Stimulated activated CD4-positive, alpha-beta T cell treated with anti-CD3 and anti-CD28 coated beads, Interleukin-1b, Interleukin-23, amount 100 ng/mL, for 4 hours (primary cell): ENCODE data around the gene ANKS1B.
"Not testable (repeated sequence)": the region's sequence is repeated elsewhere in the genome, so short reads cannot be mapped to it uniquely, and the experiment has no call there.

Experiments used
- DNase-seq, 2 donors: peaks; one replicate each; pipeline ENCODE4 v3.0.0-alpha.2; 2020; ENCODE audit warnings: low read depth in 2 of 2

Gene ANKS1B

DNA sequence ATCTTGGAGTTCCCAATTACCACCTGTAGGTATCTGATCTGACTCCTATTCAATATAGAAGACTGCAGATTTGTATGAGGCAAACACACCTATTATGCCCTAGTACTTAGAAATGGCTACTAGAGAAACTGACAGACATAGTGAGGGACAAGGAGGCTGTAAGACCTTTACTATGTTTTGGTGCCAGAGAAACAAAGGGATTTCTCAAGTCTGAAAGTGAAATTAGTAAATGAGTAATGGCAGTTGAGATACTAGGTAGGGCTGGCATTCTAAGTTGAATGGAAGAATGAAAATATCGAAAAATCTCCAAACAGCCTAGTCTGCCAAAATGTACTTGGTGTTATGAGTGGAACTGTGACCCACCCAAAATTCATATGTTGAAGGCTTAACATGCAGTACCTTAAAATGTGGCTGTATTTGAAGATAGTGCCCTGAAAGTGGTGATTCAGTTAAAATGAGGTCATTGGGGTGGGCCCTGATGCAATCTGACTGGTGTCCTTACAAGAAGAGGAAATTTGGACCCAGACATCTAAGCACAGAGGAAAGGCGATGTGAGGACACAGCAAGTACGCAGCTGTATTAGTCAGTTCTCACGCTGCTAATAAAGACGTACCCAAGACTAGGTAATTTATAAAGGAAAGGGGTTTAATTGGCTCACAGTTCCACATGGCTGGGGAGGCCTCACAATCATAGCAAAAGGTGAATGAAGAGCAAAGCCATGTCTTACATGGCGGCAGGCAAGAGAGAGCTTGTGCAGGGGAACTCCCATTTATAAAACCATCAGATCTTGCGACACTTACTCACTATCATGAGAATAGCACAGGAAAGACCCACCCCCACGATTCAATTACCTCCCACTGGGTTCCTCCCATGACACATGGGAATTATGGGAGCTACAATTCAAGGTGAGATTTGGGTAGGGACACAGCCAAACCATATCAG, 1212.7 kb downstream of the ANKS1B start:
- no peak for DNase-seq

DNA sequence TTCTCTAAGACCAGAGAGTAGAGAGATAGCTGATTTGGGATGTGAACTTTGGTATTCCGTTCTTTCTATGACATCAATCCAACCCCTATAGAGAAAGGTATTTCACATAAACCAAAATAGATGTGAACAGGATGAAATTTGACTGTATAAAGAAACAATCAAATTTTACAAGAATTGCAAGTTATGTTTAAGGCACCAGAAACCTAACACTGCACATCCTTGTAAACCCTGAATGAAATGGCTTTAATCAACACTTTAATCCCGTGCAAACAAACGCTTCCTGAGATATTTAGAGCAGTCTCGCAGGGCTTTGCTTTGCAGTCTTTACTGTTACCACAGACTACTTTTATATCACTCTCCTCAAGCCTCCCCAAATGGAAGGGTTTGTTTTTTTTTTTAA, 1214.5 kb downstream of the ANKS1B start:
- DNase-seq = no peak

GRCh38 chr12:98769068-98769467, 1215.7 kb downstream of the ANKS1B start:
- no peak for DNase-seq

GRCh38 chr12:98767248-98767647, 1217.5 kb downstream of the ANKS1B start:
- DNase-seq = no peak

DNA sequence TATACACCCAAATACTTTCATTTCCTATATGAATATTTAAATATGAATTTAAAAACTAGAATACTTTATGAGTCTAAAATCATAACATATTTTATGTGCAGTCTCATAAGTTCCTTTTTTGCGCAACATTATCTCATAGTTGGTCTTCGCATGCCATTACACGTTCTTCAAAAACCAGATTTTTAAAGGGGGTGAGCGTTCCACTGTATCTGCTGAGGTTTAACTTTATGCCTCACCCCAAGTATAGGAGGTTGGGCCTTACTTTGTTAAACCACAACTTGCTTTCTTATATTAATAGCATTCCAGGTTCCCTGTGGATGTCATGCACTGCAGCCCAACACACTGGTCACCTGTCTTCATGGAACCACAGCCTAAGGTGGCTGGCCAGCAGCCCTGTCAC, 1221.1 kb downstream of the ANKS1B start:
- DNase-seq = no peak

- DNase-seq = no peak
These were observed 1226.4 kb downstream of the ANKS1B start for GRCh38 chr12:98758331-98758730.

- no peak for DNase-seq
These were observed 1227.3 kb downstream of the ANKS1B start for GRCh38 chr12:98757455-98757854.

DNA sequence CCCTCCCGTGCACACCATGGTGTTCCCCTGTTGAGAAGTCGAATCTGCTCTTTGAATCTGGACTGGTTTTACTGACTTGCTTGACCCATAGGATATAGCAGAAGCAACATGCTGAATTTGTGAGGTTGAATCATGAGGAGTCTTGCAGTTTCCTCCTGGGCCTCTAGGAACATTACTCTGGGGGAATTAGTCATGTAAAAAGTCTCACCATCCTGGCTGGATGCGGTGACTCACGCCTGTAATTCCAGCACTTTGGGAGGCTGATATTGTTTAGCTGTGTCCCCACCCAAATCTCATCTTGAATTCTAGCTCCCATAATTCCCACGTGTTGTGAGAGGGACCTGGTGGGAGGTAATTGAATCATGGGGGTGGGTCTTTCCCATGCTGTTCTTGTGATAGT, 1228.9 kb downstream of the ANKS1B start:
- not testable (repeated sequence) for DNase-seq

GRCh38 chr12:98754095-98754494, 1230.6 kb downstream of the ANKS1B start:
- DNase-seq = no peak

DNA sequence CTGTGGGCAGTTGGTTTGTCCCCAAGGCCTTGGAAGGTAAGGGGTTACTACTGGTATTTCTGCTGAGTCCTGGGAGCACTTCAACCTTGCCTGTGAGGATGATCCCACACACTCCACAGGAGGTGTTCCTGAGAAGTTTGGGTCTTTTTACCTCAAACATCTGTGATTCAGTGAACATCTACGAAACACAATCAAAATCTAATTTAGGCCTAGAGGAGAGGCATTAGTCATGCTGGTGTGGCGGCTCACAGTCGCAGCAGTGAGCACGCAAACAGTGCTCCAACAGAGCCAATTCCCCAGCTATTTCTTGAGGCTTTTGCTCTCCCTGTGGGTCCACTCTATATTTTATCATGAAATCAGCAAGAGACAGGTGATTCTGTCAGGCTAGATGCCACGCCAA, 1232.0 kb downstream of the ANKS1B start:
- no peak for DNase-seq

DNA sequence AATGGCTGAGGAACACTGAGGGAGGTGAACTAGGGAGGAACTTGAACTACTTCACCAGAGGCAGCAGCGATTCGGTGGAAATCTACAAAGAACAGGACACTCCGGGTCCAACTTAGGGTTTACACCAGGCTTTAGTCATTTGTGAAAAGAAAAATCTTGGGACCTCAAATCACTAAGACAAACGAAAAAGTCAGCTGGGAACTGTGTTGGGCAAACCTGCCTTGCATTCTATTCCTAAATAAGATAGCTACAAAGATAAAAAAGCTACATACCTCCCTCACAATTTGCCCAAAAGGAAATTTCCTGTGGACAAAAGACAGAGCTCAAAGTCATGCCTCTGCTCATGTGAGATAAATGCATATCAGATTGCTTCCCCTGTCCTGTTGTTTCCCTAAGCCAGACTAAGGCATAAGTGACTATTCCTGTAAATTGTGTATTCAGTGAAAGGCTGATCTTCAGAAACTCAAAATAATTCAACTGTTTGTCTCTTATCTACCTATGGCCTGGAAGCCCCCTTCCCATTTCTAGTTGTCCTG, 1233.1 kb downstream of the ANKS1B start:
- no peak for DNase-seq

DNA sequence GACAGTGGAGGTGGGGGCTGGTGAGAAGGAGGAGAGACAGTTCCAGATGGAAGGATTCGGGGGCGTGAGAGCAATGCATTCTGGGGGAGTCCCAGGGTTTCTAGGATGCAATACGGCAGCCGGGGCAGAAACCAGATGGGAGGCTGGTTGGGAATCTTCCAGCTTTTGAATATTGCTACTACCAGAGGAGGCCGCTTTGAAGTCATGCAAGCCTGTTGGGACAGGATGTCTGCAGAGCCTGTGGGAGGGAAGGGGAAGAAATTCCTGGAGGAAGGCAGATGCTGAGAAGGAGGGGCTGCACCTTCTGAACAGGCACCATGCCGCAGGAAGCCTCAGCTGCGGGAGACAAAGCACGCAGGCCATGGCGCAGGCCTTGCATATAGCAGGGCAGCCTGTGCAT, 1234.2 kb downstream of the ANKS1B start:
- no peak for DNase-seq

DNA sequence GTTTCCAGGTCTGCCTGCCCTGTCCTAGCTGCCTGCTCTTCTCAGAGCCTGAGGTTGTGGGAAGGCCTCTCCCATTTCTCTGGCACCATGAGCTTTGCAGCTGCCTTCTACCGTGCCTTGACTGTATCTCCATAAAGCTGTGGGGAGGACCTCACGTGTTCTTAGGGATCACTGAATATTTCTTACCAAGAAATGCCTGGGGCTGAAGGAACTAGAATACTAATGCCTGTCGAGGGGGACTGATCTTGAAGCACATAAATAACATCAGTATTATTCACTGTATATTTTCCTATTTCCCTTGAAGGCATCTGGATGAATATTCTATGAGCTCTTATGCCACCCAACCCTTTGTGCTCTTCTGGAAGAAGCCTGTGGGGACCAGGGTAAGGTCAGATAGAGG, 1236.3 kb downstream of the ANKS1B start:
- no peak for DNase-seq

- DNase-seq = peak in 1 of 2 donors; percentile 13
These were observed 1239.0 kb downstream of the ANKS1B start for GRCh38 chr12:98745578-98746391.

DNA sequence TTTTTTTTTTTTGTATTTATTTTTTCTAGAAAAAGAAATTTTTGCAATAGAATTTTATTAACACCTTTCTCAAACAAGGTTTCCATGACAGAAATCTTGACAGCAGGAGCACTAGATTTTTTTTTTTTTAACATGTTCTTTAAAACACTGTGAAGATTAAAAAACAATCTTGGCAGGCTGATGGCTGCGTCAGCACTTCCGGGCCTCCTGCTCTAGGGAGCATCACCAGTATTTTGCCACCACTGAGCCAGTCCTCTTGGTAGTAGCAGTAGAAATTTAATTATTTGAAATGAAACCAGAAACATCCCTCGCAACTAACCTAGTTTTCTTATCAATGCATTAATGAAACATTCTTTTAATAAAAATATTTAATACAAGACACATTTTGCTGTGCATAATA, 1240.1 kb downstream of the ANKS1B start:
- no peak for DNase-seq

DNA sequence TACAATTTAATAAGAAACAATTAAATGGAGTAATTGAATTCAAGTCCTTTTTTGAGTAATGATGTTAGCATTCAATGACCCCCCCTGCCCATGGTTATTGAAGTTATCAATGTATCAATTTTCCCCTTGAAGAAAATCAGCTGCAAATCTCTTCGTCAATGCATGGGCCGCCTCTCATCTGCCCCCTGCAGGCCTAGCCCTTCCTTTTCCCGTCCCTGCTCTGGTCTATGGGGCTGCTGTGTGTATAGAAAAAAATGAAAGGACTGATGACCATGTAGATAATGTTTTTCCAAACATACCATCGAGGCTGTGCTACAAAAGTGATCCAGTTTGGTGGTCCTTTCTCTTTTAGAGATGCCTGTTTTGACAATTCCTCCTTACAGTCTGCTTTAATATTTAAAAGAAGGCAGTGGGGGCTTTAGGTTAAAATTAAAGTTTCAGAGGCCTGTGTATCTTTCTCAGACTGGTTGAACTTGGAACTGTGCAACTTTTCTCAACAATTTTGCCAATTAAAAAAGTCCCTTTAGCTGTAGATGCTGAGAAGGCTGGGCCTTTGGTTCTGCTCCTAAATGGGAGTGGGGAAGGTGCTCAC, 1241.3 kb downstream of the ANKS1B start:
- DNase-seq = peak in 1 of 2 donors; percentile 14

DNA sequence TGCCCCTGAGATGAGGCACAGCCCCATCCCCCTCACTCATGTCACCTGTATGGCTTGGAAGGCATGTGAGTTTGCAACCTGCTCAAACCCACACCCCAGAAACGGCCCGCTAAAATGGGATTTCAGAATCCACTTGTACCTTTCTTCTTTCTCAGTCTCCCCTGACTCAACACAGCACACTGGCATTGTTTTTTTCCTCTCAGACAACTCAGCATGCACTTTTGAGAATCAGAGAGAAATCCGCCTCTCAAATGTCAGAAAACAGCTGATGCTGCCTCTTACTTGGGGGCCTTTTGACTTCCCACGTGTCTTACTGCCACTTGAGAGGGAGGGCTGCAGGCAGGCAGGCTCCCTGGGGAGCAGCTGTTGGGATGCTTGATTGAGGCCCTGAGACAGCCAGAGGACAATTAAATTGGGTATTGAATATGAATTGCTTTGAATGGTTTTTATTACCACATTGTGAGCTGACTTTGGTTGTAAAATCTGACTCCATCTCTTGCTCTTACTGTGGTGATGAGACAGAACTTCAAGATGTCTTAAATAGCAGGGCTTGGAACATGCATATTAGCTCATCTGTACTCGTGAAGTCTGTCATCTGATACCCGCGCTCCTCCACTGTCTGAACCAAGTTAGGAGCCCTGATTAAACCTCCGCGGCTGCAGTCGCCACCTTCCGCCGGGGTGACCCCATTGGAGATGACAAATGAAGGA, 1243.0 kb downstream of the ANKS1B start:
- no peak for DNase-seq

DNA sequence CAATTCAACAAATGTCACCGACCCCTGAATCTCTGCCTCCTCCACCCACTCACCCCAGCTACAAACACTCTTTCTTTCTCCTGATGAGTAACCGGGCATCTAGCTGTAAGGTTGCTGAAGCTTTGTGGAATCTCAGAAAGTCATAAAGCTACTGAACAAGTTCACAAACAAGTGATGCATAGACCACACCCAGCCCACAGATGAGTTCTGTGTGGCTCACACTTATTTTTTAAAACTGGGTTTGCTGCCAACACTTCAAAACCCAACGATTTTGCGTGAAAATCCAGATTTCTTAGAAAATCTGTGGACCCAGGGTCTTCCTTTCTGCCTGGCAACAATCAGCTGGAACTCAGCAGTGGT, 1243.6 kb downstream of the ANKS1B start:
- no peak for DNase-seq

- DNase-seq = no peak
These were observed 1244.0 kb downstream of the ANKS1B start for GRCh38 chr12:98740751-98741150.

DNA sequence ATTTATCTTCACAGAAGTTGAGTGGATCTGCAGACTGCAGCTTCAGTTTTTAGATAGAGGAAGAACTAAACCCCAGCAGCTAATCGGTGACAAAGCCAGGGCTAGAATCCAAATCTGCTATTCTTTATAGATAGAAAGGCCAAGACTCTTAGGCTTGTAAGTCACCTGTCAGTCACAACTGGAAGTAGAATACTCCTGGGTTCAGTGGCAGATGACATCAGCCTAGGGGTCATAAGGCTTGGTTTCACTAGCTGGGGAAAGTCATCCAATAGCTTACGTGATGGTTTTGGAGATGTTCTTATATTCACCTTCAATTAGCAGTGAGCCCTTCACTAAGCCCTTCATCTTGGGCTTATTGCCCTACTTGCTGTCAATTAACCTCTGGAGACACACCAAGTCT, 1246.2 kb downstream of the ANKS1B start:
- DNase-seq = no peak

DNA sequence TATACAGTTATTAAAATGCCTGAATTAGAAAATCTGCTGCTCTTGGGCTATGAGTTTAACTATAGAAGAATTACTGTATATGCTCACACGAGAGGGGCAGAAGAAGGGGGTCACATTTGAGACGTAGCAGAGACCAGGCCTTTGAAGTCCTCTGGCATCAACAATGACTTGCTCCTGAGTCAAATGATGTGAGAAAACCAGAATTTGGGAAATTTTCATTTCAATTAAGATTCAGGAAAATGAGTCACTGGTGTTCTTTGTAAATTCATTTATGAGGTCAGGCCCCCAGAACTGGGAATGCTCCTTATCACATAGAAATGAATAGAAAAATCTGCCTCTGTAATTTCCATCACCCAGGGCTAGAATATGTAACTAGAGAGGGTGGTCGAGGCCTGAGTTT, 1246.7 kb downstream of the ANKS1B start:
- DNase-seq = no peak

DNA sequence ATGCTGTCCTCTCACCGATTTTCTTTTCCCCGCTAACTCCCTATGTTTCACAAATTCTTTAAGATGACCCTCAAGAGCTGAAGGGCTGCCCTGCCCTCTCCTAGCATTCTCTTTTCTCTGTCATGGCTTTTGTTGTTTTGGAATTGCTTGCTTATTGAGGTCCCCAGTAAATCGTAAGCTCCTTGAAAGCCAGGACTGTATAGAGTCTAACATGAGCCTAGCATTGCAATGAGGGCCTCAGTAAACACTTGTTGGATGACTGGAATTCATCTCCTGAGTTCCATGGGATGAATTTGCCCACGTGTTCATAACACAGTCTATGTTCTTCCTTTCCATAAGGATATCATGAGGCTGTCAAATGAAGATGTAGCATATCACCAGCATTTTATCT, 1247.4 kb downstream of the ANKS1B start:
- DNase-seq = no peak
